ENCODE data around the gene RNU7-1.

Gene RNU7-1

DNA sequence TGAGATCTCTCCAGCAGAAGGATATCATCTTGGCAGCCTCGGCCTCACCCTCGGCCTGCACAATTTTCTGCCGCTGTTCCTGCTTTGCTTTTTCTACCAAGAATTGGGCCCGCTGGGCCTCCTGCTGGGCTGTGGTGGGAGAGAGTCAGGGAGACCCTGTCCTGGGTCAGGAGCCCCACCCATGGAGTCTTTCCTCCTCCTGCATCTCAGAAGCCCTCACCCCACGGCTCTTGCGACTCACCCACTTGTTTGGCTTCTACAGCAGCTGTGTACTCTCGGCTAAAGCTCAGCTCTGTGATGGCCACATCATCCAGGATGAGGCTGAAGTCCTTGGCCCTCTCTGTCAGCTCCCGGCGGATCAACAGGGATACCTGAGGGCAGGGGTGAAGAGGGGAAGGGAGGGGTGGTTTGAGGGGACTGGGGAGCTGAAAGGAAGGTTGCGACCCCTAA is 24.1 kb downstream of the RNU7-1 start:
- DNase-seq = no peak

DNA sequence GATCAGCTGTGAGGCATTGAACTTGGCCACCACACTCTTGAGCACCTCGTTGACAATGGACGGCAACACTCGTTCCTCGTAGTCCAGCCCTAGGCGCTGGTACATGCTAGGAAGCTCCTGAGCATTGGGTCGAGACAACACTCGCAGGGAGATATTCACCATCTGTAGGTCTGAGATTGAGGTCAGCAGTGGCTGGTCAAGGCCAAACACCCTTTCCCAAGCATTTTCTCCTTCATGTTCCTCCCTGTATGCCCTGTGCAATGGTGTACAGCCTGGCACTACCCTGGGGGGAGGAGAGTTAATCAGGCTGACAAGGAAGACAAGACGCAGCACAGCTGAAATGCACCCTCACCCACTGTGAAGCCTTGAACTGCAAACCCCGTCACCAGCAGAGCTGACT is 24.8 kb downstream of the RNU7-1 start:
- no peak for DNase-seq

DNA sequence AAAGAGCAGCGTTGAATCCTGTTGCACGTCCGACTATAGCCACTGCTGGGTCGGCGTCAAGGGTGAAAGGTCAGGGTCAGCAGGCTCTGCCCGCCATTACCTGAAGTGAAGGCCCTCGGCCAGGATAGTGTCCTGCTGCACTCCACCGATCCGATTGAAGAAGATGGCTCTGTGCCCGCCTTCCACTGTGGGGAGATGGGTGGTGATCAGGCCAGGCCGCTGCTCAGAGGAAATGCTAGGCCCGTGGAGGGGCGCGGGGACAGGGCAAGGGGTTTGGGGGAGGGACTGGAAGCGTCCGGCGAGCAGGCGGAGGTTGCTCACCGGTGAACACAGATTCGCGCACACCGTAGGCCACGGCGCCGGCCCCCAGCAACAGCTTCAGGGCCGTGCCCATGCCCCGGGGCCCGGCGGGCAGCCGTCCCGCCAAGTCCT is 26.5 kb downstream of the RNU7-1 start:
- no peak for DNase-seq

DNA sequence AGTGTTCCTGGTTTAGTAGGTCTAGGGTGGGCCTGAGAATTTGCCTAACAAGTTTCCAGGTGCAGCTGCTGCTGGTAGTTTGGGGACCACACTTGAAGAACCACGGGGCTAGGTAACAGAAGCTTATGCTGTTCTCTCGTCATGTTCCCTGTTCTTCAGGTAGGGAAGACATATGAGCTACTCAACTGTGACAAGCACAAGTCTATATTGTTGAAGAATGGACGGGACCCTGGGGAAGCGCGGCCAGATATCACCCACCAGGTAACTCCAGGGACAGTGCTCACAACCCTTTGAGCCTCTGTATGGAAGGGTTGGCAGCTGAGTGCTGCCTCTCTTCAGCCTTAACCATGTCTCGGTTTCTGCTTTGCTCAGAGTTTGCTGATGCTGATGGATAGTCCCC is 30.6 kb downstream of the RNU7-1 start:
- DNase-seq = no peak

DNA sequence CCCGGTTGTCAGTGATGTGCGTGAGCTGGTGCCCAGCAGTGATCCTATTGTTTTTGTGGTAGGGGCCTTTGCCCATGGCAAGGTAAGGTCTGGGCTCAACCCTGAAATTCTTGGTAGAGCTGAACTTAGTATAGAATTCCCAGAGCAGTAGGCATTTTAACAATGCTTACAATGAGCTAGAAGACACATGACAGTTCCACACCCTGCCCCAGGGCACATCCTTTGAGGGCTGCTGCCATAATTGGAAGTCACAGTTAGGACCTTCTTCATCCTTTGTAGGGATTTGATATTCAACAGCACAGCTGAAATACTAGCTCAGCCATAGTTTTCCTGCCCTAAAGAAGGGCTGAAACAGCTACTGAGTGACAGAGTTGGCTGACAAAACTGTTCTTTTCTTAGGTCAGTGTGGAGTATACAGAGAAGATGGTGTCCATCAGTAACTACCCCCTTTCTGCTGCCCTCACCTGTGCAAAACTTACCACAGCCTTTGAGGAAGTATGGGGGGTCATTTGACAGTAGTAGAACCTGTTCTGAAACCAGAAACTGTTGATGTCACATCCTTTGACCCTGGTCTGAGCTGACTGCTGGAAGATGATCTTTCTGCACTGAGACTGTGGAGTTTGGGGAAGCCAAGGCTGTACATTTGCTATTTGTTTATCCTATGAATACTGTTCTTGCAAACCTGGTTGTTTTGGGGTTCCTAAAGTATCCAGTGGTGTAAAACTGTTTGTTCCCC is 31.8 kb downstream of the RNU7-1 start:
- DNase-seq = no peak

DNA sequence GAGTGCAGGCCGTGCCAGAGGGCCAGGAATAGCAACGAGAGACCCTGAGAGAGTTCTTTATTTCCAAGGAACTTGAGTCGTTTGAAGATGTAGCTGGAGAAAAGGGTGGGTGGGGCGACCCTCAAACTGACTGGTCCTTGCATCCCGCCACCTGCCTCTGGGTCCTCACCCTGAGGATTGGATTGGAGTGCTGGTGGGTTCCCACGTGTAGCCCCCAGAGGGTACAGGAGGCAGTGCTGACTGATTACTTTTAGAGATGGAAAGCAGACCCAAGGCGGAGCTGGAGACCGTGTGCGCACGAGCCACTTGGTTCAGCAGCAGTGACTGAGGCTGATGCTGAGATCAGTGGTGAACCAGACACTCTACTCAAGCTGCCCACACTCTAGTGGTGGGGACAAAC is 34.0 kb downstream of the RNU7-1 start:
- no peak for DNase-seq

DNA sequence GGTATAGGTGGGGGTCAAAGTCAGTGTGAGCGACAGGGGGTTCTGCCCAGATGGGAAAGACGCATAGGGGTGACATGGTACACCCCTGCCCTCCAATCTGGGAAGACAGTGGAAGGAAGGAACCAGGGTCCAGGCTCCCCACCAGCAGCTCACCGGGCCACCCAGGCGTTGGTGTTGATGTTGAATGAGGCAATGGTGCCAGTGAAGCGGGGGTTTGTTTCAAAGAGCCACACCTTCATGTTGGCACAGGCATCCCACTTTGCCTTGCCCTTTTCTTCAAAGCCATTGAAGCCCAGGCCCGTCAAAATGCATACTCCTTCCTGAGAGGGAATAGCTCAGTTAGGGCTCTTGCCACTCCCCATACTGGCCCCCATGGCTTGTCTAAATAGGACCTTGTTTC is 34.6 kb downstream of the RNU7-1 start:
- DNase-seq = no peak

DNA sequence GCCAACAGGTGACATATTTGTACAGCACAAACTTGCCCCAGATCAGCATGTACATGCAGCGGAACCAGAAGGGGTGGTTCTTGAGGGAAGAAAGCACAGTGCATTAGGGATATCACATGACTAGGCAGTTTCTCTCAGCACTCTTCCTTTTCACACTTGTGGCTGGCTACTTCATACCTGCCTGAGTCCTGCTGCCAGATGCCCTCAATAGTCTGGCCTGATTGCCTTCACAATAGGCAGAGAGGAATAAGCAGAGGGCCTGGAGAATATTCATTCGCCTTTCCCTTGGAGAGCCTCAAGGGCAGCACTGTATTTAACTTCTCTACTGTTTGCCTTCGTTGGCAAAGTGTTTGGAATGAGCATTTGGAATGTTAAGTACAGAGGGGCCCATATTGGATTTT is 35.0 kb downstream of the RNU7-1 start:
- DNase-seq = no peak

DNA sequence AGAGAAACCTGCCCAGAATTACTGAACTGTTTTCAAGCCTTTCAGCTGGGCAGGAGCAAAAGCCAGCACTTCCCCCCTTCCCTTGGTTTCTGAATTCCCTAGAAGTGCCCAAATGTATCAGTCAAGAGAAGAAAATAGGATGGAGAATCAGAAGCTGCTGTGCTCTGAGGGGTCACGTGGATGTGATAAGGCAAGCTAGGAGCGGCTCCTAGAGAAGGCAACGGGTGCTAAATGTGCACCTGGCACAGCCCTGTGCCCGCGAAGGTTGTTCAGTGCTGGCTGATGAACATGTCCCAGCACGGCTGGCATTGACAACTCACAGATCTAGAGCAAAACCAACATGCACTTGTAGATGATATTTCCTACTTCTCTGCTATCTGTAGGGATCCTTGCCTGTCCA is 35.4 kb downstream of the RNU7-1 start:
- no peak for DNase-seq

DNA sequence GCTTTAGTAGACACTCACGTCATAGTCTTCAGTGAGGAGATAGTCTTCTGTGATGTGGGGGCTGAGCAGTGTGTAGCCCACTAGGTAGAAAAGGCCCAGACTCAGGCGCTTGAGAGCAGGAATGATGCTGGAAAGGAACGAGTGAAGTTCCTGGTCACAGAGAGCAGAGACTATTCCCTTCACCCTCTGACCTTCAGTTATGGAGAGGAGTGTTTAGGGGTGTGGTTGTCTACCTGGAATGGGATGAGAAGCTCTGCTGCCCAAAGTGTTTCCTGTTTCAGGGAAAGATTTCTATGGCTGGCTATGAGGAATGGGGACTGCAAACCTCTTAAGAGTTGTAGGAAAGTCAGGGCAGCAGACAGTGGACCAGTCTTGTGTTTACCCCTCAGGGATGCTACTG is 35.8 kb downstream of the RNU7-1 start:
- DNase-seq = no peak

DNA sequence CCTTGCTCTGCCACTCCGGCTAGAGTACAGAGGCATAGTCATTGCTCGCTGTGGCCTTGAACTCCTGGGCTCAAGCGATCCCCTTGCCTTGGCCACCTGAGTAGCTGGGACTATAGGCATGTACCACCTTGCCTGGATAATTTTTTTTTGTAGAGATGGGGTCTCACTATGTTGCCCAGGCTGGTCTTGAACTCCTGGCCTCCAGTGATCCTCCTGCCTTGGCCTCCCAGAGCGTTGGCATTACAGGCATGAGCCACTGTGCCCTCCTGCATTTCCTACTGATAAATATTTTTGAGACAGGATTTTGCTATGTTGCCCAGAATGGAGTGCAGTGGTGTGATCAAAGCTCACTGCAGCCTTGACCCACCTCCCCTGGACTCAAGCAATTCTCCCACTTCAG is 36.5 kb downstream of the RNU7-1 start:
- no peak for DNase-seq

DNA sequence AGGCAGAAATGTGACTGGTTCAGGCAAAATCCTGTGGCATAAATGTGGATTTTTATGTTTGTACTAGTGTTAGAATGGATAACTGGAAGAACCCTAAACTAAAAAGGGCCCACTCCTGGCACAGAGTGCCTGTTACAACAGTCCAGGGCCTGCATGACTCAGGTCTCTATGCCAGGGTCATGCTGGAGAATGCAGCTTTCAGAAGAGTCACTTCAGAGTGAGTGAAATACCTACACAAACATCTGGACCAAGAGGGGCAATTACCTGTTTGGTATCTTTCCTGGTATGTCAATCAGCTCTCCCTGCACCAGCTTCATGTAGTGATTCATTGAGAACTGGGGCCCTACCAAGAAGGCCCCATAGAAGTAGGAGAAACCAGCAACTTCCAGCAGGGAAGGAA is 37.1 kb downstream of the RNU7-1 start:
- DNase-seq = no peak

DNA sequence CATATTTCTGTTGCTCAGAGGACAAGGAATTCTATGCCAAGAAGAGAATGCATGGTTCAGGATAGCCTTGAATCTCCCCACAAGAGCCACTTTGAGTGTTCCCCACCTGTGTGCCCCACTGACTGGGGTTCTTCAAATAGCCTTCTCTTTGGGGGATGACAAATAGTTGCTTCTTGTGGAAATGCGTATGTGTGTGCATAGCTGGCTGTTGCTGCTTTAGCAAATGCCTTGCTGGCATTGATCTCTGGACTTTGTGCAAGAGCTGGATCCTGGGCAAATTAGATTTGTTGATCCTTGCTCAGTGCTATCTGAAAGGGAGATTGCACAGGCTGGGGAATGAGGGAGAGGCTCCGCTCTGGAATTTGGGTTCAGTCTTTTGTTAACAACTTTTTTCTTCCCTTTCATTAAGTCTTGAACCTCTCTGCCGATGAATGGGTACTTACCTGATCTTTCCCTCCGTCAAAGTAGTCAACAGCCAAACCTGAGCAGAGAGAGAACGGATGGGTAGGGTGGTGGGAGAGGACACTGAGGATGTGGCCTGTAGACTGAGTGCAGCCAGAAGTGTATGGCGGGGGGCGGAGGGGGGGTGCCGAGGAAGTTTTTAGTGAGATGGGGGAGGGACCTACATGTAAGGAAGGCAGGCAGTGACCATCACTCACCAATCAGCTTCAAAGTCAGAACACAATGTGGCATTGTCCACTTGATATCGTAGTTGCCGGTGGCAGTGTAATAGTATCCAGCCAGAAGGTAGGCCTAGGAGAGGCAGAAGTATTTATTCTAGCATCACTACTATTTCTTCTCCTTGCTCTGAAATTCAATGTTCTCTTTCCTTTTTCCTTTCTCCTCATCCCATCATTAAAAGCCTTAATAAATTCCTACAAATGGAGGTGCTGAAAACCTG is 37.8 kb downstream of the RNU7-1 start:
- DNase-seq = no peak

DNA sequence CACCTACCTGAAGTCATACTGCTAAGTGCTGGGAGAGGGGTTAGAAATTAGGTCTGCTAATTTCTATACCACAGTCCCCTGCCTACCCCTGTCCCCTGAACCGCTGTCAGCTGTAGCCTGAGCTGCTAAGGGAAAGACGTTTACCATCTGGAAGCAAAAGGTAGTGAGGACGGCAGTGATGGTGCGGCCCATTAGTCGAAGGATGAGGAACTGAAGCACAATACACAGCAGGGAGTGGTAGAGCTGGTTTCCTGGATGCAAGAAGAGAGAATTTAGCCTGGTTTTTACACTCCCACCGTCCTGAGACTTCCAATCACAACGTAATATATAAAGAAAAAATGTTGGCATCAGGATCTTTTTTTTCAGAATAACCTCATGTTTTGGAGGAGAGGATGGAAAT is 38.9 kb downstream of the RNU7-1 start:
- DNase-seq = no peak

DNA sequence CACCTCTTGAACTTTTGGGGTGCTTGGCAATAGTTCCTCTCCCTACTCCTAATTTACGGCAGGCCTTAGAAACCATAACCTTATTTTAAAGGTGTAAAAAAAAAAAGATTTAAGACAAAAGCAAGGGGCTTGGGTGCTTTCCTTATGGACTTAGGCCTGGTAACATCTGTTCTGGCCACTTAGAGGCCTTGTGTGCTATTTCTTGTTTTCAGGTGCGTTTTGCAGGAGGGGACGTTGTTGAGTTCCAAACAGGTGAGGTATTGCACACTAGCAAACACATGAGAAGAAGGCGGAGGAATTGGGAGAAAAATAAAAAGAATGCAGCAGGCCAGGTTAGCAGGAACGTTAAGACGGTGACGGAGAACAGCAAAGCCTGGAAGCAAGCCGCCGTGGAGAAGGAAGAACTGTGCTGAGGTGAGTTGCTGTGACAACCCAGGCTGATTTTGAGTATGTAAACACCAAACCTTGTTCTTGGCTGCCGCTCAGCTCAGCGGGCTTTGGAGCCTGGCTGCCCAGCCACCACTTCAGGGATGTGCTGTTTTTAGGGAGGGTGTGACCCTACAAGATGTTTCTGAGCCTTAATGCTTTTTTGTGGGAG is 44.4 kb downstream of the RNU7-1 start:
- DNase-seq = no peak
